Activated naive CD4-positive, alpha-beta T cell treated with anti-CD3 and anti-CD28 coated beads, Interleukin-2, amount 50 U/mL, for 16 hours (primary cell): ENCODE data around the gene ERGIC3.

Experiments used
- DNase-seq: peaks from one replicate; pipeline ENCODE4 v3.0.0-alpha.2; 2020

Gene ERGIC3

GRCh38 chr20:35562541-35563110 lies 20.7 kb downstream of the ERGIC3 start:
- no peak for DNase-seq

GRCh38 chr20:35563834-35564233 lies 22.0 kb downstream of the ERGIC3 start:
- DNase-seq = no peak

GRCh38 chr20:35564905-35565304 lies 23.0 kb downstream of the ERGIC3 start:
- DNase-seq = no peak

- DNase-seq = no peak
These were observed 26.8 kb downstream of the ERGIC3 start for GRCh38 chr20:35568645-35569044.

- no peak for DNase-seq
These were observed 29.7 kb downstream of the ERGIC3 start for GRCh38 chr20:35571555-35571954.

GRCh38 chr20:35572838-35573237 lies 31.0 kb downstream of the ERGIC3 start:
- no peak for DNase-seq

- DNase-seq = no peak
These were observed 34.1 kb downstream of the ERGIC3 start for GRCh38 chr20:35575958-35576357.

GRCh38 chr20:35576816-35577215 lies 34.9 kb downstream of the ERGIC3 start:
- DNase-seq = no peak

GRCh38 chr20:35578469-35578868 lies 36.6 kb downstream of the ERGIC3 start:
- no peak for DNase-seq

- no peak for DNase-seq
These were observed 37.3 kb downstream of the ERGIC3 start for GRCh38 chr20:35579196-35579595.

GRCh38 chr20:35582131-35582530 lies 40.3 kb downstream of the ERGIC3 start:
- no peak for DNase-seq

- no peak for DNase-seq
These were observed 41.0 kb downstream of the ERGIC3 start for GRCh38 chr20:35582741-35583404.

GRCh38 chr20:35583636-35584560 lies 42.0 kb downstream of the ERGIC3 start:
- DNase-seq = no peak

- DNase-seq = no peak
These were observed 45.0 kb downstream of the ERGIC3 start for GRCh38 chr20:35586751-35587425.

GRCh38 chr20:35587436-35587835 lies 45.6 kb downstream of the ERGIC3 start:
- no peak for DNase-seq

- DNase-seq = no peak
These were observed 46.5 kb downstream of the ERGIC3 start for GRCh38 chr20:35588397-35588796.

- no peak for DNase-seq
These were observed 50.6 kb downstream of the ERGIC3 start for GRCh38 chr20:35592339-35592974.

GRCh38 chr20:35595456-35595855 lies 53.6 kb downstream of the ERGIC3 start:
- no peak for DNase-seq

GRCh38 chr20:35595901-35596300 lies 54.0 kb downstream of the ERGIC3 start:
- no peak for DNase-seq

GRCh38 chr20:35597186-35597585 lies 55.3 kb downstream of the ERGIC3 start:
- no peak for DNase-seq

GRCh38 chr20:35598476-35598875 lies 56.6 kb downstream of the ERGIC3 start:
- DNase-seq = no peak

- DNase-seq = no peak
These were observed 57.3 kb downstream of the ERGIC3 start for GRCh38 chr20:35598899-35599775.
